GM18511 (cell line): ENCODE measurements around the gene SEMA4F.

Experiments
- ATAC-seq: cut with Tn5 transposase; IDR thresholded peaks from one replicate; pipeline ENCODE4 v1.9.1; 2021; ENCODE audit warnings: mild to moderate bottlenecking, moderate library complexity; ENCODE audit not compliant: unreplicated experiment

The SEMA4F gene

DNA sequence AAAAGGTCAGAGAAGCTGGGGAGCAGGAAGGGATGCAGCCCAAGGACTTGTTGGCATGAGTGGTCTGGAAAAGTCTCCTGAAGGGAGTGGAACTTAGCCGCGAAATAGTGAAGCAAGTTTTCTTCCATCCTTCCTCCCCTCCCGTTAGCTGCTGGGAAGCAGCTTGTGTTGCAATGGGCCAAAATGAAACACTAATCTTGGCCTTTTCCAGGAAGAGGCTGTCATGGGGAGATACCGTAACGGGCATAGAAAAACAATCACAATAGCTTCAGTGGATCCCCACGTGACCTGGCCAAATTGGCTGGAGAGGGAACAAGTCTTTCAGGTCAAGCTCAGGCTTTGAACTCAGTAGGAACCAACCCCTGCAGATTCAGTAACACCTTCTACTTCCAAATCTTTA is 49.3 kb downstream of the SEMA4F start:
- no peak for ATAC-seq

DNA sequence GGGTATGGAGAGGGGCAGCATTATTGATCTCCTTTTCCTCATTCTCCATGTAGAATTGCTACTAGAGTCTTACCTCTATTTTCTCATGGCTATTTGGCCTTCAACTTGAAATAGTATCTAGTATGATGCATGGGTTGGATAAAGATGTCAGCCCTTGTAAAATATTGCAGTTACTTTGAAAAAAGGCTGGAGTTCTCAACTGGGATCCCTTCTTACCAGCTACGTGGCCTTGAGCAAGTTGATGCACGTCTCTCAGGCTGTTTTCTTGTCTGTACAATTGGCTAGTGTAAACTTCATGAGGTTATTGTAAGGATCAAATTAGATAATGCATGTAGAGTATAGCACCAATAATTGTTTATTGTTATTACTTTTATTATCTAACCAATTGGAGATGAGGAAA is 50.2 kb downstream of the SEMA4F start:
- ATAC-seq: no peak

DNA sequence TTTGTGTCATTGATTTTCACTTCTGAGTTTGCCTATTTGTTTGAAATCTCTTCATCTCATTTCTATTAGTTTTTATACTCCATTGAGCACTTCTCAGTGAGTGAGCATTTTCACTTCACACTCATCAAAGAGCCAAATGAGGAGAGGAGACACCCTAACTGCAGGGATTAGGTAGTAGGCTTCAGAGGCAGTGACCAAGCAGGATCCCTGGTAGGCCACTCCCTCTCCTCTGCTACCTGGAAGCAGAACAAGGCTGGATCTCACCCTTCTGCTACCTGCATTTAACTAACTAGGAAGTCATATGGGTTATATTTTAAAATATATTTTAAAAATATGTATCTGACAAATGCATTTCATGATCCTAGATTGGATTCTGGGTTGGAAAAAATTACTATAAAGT is 52.7 kb downstream of the SEMA4F start:
- no peak for ATAC-seq

DNA sequence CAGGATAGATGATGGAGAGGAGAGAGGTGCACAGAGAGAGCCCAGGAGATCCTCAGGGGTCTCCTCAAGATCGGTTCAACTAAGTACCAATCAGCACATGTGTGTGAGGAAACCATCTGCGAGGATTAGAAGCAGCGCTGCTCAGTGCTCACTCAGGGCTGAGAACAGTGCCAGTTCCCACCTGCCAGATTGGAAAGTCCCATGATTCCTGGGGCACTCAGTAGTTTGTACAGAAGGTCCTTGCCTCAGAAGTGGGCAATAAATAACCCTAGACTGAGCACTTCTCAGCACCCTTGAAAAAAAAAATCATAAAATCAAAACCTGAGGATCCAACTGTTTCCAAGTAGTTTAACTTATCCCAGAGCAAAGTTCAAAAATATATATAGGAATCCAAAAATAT is 53.8 kb downstream of the SEMA4F start:
- no peak for ATAC-seq

DNA sequence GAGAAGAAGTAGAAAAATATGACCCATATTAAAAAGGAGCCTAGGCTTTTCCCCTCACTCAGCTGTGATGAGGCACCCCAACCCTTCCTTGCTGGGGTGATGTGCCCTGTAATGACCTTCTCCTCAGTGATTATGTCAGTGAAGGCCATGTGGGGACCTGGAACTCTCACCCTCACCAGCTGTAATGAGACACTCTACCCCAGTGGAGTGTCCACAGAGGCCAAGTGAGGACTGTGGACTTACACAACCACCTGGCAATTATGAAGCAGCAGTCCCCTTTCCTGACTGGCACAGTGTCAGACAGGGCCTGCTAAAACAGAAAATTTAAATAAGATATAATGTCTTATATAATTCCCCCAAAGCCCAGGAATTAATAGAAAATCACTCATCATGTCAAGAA is 54.2 kb downstream of the SEMA4F start:
- ATAC-seq: no peak

DNA sequence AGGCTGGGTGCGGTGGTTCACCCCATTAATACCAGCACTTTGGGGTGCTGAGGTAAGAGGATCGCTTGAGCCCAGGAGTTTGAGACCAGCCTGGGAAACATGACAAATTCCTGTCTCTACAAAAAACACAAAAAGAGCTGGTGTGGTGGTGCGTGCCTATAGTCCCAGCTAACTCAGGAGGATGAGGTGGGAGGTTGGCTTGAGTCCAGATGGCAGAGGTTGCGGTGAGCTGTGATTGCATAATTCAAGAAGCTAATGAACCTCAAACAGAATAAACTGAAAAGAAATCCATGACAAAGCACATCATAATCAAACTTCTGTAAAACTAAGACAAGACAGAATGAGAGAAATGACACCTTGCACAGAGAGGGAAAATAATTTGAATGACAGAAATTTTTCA is 54.8 kb downstream of the SEMA4F start:
- ATAC-seq: no peak

DNA sequence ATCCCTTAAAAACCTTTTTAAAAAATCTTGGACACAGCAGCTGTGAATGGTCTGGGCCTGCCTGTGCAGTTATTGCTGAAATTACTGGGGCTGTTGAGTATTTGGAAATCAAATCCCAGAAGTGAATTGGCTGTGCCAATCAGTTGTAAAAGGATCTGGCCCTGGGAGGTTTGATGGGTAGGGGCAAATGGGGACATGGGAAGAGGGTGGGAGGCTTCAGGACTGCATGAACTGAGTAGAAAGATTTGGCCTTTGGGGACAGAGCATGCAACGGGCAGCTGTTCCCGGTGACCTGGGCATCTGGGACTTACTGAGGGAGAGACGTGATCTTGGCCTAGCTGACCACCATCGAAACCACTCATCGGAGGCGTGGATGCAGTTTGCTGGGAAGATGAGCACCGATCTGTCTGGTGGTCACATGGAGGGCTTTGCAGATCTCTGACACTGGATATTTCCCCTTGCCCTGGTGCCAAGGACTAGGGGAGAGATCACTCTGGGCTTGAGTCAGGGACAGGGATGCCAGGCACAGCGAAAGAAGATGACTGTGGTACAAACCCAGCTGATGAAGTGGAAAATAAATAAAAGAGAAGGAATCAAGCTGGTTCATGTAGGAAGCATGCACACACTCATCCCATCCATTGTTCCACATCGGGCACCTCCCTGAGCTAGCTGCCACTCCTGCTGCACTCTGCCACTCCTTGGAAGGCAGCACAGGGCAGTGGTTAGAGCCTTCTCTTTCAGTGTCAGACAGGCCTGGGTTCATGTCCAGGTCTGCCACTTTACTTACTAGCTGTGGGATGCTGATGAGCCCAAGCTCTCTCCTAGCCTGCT is 58.4 kb downstream of the SEMA4F start:
- no peak for ATAC-seq

DNA sequence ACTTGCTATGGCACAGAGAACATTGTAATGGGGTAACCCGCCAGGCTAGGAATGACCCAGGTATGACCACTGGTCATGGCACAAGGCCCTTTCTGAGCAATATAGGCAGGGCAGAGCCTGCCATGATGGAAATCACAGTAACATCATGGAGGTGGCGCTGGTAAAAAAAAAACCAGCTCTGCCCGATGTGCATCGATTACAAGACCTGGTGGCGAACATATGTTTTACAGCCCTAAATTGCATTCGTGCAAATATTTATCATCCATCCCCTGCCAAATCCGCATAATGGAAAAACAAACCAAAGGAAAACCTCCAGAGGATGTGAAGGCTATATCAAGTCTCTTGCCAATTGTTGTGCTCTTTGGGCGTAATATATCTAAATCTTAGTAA is 60.6 kb downstream of the SEMA4F start:
- ATAC-seq: no peak

DNA sequence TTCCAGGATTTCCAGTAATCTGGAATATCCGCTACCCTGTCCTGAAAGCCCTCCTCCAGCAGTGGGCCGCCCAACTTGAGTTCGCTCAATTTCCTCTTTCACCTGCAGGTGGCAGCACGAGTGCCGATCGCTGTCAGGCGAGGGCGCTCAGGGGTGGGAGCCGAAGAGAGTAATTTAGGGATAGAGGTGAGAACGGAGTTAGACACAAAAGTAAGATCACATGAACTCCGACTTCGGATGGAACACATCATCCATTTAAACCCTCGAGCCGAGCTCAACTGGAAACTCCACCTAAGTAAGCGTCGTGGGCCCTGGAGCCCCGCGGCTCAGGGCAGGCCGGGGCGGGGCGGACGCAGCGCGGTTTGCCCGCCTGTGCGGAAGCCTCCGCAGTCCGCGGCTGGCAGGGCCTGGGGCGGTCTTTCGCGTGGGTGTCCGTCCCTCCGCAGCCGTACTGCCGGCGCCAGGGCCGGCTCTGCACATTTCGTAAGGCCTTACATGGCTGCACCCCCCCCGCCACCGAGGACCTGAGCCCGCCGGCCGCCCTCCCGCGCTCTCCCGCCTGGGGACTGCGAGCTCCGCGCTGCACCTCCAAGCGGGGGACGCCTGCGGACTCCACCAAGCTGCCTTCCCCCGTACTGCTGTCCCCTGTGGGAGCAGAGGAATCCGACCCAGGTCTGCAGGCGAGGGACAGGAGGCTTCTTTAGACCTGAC is 61.2 kb downstream of the SEMA4F start:
- ATAC-seq: peak; percentile 94

DNA sequence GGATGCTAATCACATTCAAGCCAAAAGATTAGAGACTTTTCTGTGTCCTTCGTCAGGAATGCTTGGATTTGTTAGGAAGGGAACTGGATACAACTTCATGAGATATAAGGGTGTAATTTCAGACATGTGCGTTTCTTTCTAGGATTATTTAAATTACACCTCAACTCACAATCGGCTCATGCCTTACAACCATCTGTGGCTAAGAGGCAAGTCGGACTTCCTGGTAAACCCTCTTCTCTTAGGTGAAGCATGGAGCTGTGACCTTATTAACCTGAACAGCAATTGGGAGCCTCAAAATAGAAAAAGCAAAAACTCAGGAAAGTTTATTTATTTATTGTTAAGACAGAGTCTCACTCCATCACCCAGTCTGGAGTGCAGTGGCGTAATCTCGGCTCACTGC is 61.8 kb downstream of the SEMA4F start:
- no peak for ATAC-seq

DNA sequence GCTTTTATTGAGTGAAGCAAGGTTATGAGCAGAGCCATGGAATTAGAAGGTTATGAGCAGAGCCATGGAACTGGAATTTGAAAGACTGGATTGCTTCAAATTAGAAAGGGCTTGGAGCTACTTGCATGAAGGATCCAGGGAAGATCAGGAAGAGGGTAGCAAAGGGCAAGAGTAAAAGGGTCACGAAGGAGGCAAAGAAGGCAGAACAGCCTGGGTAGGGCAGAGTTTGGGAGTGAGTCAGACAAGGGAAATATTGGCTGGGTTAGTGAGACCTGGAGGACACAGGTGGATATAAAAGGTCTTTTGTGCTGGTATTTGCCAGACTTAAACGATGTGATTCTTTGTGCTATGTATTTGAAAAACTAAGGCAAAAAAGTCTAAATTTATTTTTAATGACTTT is 65.0 kb downstream of the SEMA4F start:
- no peak for ATAC-seq

DNA sequence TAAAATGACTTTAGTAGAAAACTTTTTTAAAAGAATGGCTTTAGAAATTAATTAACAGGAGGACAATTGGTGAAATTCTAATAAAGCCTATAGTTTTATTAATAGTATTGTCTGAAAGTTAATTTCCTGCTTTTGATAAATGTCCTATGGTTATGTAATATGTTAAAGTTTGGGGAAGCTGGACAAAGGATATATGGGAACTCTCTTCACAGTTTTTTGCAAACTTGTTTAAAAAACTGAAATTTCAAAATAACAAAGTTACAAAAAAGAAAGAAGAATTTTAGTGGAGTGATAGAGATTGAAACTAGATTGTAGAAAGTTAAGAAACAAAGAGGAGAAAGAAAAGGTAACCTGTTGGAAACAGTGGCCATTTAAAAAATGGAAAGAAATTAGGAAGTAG is 67.3 kb downstream of the SEMA4F start:
- ATAC-seq: no peak

DNA sequence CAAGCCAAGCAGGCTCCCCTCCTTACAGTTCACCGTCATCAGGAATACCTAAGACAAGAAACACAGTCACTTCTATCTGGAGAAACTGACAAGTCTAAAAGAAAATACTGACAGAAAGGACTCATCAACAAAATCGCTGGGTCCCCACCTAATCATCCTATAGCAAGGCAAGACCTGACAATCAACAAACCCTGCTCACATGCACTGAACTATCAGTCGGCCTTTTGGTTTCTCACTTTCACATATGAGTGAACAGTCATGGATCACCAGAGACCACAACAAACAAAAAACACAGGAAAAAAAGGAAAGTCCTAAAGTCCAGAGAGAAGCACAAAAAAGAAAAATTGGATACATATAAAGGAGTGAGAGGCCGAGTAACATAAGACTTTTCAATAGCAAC is 70.4 kb downstream of the SEMA4F start:
- no peak for ATAC-seq

DNA sequence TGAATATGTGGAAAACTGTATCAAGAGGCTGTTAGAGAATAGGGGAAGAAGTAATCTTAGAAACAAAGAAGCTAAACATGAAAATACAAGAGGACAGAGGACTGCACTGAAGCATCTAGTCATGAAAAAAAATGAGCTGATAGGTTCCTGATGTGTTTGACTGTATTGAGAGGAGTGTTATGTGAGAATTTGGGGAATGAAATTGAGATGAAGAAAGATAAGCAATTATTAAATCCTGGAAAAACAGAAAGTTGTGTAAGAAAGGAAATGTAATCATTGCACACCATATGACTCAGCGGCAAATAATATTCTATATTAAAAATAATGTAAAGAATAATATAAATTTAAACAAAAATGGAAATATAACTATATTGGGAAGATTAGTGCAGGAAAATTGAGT is 71.2 kb downstream of the SEMA4F start:
- no peak for ATAC-seq

DNA sequence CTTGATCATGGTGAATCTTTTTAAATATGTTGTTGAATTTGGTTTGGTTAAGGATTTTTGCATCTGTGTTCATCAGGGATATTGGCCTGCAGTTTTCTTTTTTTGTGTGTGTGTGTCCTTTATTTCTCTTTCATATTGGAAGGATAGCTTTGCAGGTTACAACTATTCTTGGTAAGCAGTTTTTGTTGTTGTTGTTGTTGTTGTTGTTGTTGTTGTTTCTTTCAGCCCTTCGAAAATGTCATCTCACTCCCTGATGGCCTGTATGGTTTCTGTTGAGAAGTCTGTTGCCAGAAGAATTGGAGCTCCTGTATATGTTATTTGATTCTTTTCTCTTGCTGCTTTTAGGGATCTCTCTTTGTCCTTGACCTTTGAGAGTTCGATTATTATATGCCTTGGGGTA is 74.8 kb downstream of the SEMA4F start:
- no peak for ATAC-seq

DNA sequence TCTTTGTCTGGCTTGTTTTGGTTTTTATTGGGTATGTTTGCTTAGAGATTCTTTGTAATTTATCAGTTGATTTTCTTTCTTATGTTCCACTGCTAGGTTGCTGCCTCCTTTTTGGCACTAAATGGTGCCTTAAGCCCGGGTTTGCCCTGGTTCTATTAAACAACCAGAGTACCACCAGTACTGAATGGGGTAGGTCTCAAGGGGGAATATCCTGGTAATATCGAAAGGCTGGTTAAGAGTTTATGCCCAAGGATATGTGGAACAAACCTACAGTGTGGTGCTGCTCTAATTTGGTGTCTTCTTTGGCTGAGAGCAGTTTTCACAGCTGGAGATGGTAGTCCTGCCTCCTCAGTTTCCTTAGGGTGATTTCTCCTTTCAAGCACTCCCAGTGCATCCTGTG is 76.5 kb downstream of the SEMA4F start:
- ATAC-seq: no peak
